T-helper 2 cell (primary cell): Measurements from ENCODE around the gene SPINK14.

Source experiments
- DNase-seq, 5 experiments: peaks; one replicate each; pipeline versions ENCODE4 v3.0.0 to v3.0.0-alpha.2; 2012 to 2022
- total RNA-seq, 2 donors: gene quantifications; one replicate each; lab custom pipeline; 2026; lab: John Stamatoyannopoulos, UW

SPINK14 gene
- 0 reads per million in 2 donors for total RNA-seq

DNA sequence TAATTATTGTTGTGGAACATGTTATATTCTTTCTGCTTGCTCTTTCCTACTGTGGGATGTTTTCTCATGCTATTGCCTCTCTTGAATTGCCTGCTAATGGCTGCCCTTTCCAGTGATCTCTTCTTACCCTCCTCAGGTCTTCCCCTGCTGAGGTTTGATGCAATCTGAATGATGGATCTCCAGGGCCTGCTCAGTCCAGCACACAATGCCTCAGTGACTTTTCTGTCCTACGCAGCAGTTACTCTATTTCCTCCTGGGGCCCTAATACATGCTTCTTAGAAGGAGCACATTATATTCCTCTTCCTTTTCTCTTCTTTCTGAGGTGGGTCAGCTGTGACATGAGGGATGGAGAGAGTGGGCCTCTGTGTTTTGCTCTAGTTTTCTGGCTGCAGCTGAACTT lies at the start of gene SPINK14:
Gene SPINK14 (plus strand): TSS at position 301 of the 400 bp plus-strand sequence. CDS start 1,187 bp downstream, outside the sequence.
- DNase-seq: no peak

DNA sequence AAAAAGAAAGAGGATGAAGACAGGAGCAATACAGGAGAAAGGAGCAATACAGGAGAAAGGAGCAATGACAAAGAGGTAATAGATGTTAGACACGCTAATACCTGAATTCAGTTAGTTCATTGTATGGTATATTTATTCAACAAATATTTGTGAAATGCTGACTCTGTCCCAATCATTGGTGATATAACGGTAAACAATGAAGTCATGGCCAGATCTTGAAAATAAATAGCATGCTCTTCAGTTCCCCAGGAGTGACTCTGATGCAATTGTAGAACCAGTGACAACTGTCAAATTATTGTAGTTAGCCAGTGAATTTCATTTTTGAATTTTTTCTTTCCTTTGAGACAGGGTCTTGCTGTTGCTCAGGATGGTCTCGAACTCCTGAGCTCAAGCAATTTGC lies 48.0 kb upstream of the SPINK14 start:
- no peak for DNase-seq

DNA sequence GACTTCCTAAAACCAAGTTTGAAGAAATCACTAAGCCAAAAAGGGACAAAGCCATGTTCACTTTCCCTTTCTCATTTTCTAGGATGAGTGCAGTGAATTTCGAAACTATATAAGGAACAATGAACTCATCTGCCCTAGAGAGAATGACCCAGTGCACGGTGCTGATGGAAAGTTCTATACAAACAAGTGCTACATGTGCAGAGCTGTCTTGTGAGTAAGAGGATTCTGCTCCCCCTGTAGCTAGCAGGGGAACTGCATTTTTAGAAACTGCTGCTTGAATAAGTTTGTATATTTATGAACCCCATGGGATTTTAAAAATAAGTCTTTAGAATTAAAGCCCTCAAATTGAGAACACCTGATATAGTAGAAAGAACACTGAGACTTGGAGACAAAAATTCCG lies 42.7 kb upstream of the SPINK14 start:
- DNase-seq: no peak

DNA sequence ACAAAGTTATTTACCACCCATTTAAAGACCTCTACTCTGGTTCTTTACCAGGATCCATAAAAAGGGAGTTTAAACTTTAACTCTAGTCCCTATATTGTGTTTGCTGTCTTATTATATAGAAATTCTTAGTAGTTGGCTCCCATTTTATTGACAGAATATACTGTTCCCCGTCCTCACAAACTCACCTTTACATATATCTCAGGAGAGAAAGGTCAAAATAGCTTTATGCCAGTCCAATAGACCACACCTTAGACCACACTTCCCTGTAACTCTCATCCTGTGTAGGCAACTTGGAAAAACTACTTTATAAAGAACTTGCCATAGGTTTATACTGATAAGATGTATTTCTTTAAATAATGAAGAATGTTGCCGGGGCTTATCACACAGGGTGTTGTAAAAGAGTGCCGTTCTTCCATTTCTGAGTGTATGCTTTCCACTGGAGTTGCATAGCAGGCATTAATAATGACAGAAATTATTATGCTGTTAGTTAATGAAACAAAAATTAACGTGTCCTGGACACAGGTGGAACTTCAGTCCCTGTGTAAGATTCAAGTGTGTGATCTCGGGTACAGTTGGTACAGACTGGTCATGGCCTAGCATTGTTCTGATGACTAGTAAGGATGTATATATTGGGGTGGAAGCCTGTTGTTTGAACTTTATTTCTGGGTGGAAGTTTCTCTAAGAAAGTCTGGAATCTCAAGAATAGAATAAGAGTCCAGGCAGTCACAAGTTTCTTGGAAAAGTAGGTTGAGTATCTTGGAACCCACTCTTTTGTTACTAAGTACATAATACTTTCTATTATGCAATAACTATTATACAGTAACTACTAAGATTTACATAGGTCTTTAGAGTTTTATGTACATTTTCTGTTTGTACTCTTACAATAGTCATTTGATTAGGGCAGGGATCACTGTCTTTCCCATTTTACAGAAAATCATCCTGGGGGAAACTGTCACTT lies 33.0 kb upstream of the SPINK14 start:
- DNase-seq: no peak

DNA sequence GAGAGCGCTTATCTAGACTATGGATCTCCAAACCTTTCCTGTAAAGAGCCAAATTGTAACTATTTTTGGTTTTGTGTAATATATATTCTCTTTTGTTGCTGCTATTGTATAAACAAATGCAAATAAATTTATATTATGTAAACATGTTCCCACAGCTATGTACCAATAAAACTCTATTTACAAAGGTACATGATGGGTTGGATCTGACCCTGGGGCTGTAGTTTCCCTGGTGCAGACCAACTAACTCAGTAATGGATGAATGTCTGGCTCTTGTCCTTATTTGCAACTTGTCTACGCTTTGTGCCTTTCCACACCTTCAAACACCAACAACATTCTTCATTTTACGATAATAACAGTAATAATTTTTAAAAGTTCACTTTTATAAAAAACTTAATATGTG lies 27.5 kb upstream of the SPINK14 start:
- no peak for DNase-seq

DNA sequence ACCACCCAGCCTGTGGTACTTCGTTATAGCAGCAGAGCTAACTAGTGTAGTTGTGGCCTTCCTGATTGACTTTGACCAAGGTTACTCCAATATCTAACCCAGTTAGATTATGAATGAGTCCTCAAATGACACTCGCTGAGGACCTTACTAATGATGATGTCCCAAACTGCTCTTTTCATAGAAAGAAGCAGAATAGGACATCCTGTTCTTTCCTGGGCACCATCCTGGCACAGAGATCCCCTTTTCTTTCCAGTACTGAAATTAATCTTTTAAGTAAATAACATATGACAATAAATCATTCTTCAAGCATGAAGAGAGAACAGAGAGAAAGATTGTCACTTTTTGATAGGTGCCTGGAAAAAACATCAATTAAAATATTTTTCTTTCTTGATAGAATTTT lies 26.7 kb upstream of the SPINK14 start:
- no peak for DNase-seq

DNA sequence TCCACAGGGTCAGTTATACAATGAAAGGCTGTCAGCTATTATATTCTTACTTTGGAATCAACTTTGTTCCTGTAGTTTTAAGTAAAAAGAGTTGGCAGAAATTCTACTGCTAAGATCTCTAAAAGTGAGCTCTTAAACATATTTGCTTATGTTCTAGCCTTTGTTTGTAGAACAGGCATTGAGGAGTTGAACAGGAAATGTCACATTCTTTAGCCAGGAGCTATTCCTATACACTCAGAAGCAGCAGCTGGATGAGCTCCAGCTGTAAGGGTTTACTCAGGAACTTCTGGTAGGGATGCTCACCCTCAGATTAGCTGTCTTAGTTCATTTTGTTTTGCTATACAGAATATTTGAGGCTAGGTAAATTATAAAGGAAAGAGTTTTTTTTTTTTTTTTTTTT lies 22.4 kb upstream of the SPINK14 start:
- no peak for DNase-seq

GRCh38 chr5:148146487-148146886 lies 21.9 kb upstream of the SPINK14 start:
- no peak for DNase-seq

DNA sequence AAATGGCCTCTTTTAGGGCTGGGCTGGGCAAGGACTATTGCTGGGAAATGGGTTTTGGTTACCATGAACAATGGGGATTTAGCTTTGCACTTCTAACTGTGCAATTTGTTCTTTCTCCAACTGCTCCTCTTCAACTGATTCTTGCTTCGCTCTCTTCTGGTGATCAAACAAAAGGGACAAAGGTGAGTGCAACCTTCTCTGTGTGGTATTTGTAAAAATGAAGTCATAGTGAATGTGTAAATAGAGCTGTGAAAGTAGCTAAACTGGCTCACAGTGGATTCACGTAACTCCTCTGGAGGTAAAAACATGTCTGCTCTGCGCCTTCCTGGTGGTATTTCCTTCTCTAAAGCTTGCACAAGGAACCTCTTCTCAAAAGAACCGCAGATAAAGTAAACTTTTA lies 20.9 kb upstream of the SPINK14 start:
- no peak for DNase-seq

- no peak for DNase-seq
Measured at GRCh38 chr5:148151872-148152271, 16.5 kb upstream of the SPINK14 start.

DNA sequence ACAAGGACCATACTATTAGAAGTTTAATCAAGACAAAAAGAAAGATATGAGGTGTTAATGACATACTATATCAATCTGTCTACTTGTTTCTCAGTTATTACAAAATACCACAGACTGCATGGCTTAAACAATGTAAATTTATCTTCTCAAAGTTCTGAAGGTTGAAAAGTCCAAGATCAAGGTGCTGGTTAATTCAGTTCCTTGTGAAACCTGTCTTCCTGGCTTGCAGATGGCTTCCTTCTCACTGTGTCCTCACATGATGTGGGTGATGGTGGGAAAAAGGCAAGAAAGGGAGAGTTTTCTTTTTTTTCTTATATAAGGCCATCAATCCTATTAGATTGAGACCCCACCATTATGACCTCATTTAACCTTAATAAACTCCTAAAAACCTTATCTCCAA lies 15.6 kb upstream of the SPINK14 start:
- DNase-seq: no peak

DNA sequence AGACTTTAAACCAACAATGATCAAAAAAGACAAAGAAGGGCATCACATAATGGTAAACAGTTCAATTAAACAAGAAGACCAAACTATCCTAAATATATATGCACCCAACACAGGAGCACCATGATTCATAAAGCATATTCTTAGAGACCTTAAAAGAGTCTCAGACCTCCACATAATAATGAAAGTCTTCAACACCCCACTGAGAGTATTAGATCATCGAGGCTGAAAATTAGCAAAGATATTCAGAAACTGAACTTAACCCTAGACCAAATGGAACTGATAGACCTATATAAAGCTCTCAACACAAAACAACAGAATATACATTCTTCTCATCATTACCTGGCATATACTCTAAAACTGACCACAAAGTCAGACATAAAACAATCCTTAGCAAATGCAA lies 11.7 kb upstream of the SPINK14 start:
- DNase-seq: no peak

DNA sequence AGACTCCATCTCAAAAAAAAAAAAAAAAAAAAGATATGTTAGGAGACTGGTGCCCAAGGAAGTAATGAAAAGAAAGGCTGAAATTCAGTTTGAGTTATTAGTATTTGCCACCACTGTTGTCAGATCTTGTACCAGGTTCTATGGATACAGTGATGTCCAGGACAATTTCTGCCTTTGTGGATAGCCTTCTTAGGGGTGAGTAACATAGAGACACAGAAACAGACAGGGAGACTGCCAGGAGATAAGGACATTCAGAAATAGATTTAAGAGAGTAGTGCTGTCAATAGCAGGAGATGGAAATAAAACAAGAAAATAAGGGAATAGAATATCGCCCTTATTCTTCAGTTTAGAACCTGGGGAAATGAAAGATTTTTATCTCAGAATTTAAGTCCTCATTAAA lies 6.3 kb upstream of the SPINK14 start:
- no peak for DNase-seq

GRCh38 chr5:148163345-148163744 lies 5.0 kb upstream of the SPINK14 start:
- DNase-seq: no peak

DNA sequence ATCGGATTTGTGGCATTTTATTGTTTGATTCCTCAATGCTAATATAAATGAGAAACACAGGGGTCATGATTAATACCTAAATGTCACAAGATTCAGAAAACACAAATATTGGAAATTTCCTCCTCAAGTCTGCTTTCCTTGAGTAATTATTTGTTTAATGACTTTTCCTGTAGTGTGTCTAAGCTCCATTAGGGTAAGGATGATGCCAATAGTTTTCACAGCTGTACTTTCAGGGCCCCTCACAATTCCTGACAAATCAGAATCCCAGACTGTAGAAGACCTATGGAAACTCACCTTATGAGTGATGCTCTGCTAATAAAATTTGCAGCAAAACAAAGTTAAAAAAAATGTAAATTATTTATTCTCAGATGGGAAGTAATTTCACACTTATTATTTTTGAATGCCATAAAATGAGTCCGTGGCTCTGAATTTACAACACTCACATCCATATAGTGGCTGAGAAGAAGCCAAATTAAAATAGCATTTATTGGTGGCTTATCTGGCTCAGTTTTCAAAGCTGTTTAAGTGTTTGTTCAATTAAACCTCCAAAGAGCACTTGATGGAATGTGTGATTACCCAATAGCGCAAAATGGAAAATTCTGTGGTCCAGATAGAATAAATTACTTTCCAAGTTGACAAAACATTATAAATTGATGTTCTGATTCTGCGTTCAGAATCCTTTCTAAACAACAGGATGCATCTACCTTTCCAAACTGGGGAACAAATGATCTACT lies 1.6 kb upstream of the SPINK14 start:
- no peak for DNase-seq

GRCh38 chr5:148172377-148172776 lies 4.0 kb downstream of the SPINK14 start:
- no peak for DNase-seq

- DNase-seq: no peak
Measured at GRCh38 chr5:148176480-148176879, 8.1 kb downstream of the SPINK14 start.

DNA sequence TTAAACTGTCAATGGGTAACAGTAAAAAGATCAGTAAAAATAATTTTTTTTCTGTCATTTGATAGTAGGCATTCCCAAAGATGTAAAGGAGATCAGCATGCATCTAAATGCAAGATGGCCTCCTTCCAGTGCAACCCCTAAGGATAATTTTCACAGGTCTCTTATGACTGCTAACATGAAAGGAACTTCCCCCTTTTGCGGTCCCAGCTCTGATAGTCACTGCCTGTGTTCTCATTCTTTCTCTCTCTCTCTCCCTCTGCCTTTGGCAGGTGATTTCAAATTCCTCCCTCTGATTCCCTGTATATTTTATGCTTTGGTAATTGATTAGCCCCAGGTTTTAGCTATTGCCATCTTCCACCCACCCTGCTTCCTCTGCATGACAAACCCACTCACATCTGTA lies 8.9 kb downstream of the SPINK14 start:
- DNase-seq: no peak

GRCh38 chr5:148179234-148179824 lies 11.0 kb downstream of the SPINK14 start:
- peak in 1 of 5 experiments; percentile 63 for DNase-seq

GRCh38 chr5:148186248-148187003 lies 18.1 kb downstream of the SPINK14 start:
- DNase-seq: peak in 1 of 5 experiments; percentile 57

DNA sequence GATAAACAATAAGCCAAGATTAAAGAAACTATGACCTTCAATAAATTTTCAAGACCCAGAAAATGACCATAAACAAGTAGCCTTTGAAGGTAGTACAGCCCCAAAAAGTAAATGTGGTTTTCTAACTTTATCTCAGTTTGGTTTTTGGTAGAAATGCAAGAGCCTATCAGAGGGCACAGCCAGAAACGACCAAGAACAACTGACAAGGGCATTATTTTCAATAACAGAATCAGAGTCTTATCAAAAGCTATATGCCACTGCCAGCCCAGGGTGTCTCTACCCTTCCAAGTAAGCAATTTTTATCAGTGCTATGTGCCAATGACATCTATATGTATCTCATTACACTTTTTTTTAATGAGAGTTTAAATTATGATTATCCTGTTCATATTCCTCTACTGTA lies 22.7 kb downstream of the SPINK14 start:
- DNase-seq: no peak

- no peak for DNase-seq
Measured at GRCh38 chr5:148193202-148193601, 24.9 kb downstream of the SPINK14 start.

GRCh38 chr5:148201151-148201550 lies 32.8 kb downstream of the SPINK14 start:
- no peak for DNase-seq
